NCI-H1436 (cell line): ENCODE data around the gene MOB4.

Experiments used
- DNase-seq: peaks from one replicate; lab custom pipeline; 2025; lab: John Stamatoyannopoulos, UW

The MOB4 gene

DNA sequence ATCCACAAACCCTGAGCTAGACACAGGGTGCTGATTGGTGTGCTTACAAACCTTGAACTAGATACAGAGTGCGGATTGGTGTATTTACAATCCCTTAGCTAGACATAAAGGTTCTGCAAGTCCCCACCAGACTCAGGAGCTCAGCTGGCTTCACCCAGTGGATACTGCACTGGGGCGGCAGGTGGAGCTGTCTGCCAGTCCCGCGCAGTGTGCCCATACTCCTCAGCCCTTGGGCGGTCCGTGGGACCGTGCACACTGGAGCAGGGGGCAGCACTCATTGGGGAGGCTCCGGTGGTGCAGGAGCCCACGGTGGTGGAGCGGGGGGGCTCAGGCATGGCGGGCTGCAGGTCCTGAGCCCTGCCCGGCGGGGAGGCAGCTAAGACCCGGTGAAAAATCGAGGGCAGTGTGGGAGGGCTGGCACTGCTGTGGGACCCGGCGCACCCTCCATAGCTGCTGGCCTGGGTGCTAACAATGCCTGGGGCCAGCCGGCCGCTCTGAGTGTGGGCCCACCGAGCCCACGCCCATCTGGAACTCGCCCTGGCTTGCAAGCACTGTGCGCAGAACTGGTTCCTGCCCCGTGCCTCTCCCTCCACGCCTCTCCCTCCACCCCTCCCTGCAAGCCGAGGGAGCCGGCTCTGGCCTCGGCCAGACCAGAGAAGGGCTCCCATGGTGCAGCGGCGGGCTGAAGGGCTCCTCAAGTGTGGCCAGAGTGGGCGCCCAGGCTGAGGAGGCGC is 75.6 kb downstream of the MOB4 start:
- no peak for DNase-seq

DNA sequence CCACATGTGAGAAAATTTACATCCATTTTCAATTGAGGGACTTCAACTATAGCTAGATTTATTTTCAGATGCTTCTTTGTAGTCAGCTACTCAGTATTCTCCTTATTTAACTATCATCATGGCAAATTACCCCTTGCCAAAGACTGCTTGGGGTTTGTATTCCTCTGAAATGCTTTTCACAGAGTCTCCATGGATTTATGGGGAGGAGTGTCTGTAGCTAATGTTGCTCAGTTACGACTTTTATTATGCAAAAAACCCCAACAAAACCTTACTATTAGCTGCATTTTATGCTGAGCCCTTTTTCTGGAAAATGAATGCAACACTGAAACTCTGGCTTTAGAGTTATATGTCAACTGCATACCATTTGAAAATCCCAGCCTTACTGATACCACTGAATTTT is 80.9 kb downstream of the MOB4 start:
- DNase-seq, result no peak

DNA sequence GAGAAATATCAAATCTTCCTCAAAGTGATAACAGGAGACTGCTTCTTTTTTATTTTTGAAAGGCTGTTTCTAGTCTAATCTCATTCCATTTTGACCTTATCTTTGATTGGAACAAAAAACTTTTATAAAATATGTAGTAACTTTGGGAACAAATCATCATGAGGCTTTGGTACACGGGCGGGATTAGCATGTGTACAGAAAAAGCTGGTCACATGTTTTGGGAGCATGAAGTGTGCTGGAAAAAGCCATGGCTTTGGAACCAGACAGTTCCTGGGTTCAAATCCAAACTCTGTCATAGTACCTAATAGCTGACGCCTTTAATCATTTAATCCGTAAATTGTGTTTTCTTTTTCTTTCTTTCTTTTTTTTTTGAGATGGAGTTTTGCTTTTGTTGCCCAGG is 81.3 kb downstream of the MOB4 start:
- DNase-seq, result no peak

DNA sequence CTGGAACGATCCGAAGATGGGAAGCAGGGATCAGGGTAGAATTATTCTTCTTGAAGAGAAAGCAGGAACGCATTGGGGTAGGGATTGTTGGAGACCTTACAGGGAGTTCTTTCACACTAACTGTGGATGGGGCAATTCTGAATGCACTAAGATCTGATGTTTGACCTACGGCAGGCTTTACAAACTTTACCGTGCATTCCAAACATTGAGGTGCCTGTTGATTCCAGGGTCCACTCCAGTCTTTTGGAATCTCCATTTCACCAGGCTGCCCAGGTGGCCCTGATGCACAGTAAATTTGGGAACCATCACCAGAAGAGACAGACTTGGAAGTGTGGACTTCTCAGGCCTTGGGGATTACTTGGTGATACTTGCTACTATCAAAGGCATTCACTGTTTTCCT is 82.6 kb downstream of the MOB4 start:
- DNase-seq, result no peak

DNA sequence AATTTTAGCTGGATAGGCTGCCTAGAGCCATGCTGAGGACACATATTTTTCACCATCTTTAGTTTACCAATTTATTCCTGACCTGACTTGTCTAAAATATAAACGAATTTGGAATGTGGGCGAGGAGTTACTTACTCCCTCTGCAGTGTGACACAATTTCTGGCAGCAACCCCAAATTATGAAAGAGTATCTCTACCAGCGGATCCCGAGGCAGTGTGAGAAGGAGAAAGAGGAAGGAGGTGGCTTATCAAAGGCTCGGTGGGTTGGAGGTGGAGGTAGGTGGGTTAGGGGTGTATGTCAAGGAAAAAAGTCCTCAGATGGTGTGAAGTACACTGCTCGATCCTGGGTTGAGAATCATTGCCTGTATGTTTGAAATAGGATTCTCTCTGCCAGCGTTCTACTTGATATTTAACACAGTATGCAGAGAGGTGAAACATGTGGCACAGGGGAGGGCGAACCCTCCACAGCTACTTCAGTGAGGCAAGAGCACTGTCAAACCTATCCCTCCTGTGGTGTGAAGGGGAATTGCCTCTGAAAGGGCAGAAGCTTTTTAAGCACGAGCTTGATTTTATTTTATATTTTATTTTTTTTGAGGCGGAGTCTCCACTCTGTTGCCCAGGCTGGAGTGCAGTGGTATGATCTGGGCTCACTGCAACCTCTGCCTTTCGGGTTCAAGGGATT is 83.6 kb downstream of the MOB4 start:
- no peak for DNase-seq

DNA sequence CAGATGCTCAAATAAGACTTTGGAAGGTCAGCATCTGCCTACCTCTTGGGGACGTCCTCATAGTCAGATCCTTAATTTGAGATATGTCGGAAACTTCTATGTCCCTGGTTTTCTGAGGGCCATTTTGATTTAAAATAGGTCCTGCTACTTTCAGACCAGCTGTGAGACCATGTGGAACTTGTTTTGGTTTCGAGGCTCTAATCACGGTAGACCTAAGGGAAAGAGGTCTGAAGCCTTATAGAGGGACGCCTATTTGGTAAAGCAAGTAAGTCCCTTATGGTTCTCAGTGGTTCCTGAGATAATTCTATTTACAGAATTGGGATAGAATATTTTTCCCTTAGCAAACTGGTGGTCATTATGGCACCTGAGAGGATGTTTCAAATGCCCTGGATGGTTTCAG is 84.4 kb downstream of the MOB4 start:
- no peak for DNase-seq

DNA sequence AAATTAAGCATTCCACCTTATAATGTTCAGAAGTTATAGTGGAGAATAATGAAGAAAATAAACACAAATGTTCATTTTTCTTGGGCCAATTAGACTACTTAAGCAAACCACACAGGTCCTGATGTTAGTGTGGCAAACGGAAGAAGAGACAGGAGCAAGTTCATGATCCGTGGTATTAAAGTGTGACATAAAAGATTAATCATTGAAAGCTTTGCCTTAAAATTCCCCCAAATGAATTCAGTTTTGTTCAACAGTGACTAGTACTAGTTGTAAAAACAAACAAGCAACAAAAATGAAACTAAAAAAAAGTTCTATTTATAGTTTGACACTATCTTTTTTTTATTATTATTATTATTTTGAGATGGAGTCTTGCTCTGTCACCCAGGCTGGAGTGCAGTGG is 85.9 kb downstream of the MOB4 start:
- DNase-seq, result no peak
